K562 (cell line): ENCODE measurements around the gene KLK1. TPM values are rescaled to one million over a fixed set of nuclear protein-coding genes. Genes with fewer than 3 reads are reported as not detected.

ENCODE experiments used
- C11orf30 ChIP-seq: fragments of 450-650 bp; IDR thresholded peaks from 2 replicates; pipeline ENCODE4 v1.6.1; 2016; ENCODE audit warnings: low read depth, mild to moderate bottlenecking
- CBFA2T2 ChIP-seq: fragments of 450-650 bp; conservative IDR thresholded peaks from 2 replicates; pipeline ENCODE4 v1.6.1; 2017; ENCODE audit warnings: mild to moderate bottlenecking
- CBFB ChIP-seq: sonication (generic); formaldehyde crosslinking; IDR thresholded peaks from 2 replicates; pipeline ENCODE4 v1.4.0; 2020; ENCODE audit warnings: mild to moderate bottlenecking, missing genetic modification reagents
- ELF1 ChIP-seq: fragments of 200-800 bp; sonication (Bioruptor generic); IDR thresholded peaks from 2 replicates; pipeline ENCODE4 v1.6.1; 2016; ENCODE audit warnings: missing genetic modification characterization, missing compliant biosample characterization
- HDAC2 ChIP-seq: fragments of 450-650 bp; IDR thresholded peaks from 2 replicates; pipeline ENCODE4 v1.6.1; 2016; ENCODE audit warnings: mild to moderate bottlenecking
- HNRNPH1 ChIP-seq: fragments of 200-400 bp; formaldehyde crosslinking; optimal IDR thresholded peaks from 2 replicates; pipeline ENCODE3; 2017; ENCODE audit warnings: low read depth, mild to moderate bottlenecking, low read length, moderate library complexity
- HNRNPLL ChIP-seq: fragments of 200-400 bp; formaldehyde crosslinking; IDR thresholded peaks from 2 replicates; pipeline ENCODE4 v1.6.1; 2017; ENCODE audit warnings: low read length, low read depth, mild to moderate bottlenecking; ENCODE audit not compliant: poor library complexity, severe bottlenecking
- HOXB6 ChIP-seq: fragments of 250-450 bp; sonication (Bioruptor Pico); IDR thresholded peaks from 2 replicates; pipeline ENCODE4 v1.5.1; 2022; ENCODE audit warnings: mild to moderate bottlenecking, borderline replicate concordance
- LEF1 ChIP-seq: fragments of 450-650 bp; IDR thresholded peaks from 2 replicates; pipeline ENCODE4 v1.6.1; 2016; ENCODE audit warnings: mild to moderate bottlenecking
- MECOM ChIP-seq: fragments of 250-450 bp; sonication (Bioruptor Pico); IDR thresholded peaks from 2 replicates; pipeline ENCODE4 v1.8.0; 2022; ENCODE audit warnings: inconsistent platforms
- MEIS2 ChIP-seq: fragments of 450-650 bp; IDR thresholded peaks from 2 replicates; pipeline ENCODE4 v1.6.1; 2014; ENCODE audit warnings: mild to moderate bottlenecking; ENCODE audit not compliant: partially characterized antibody
- NR4A1 ChIP-seq, 2 experiments: fragments of 250-450 bp in 1 of 2; fragments of 450-650 bp in 1 of 2; sonication (Bioruptor Pico) in 1 of 2; IDR thresholded peaks; 2 replicates each; pipeline versions ENCODE4 v1.4.0 to v1.6.1; 2016 to 2020; ENCODE audit warnings: mild to moderate bottlenecking in 2 of 2, missing compliant biosample characterization in 1 of 2, missing genetic modification characterization in 1 of 2, moderate library complexity in 1 of 2
- PTTG1 ChIP-seq: fragments of 450-650 bp; IDR thresholded peaks from 2 replicates; pipeline ENCODE4 v1.6.1; 2016; ENCODE audit warnings: low read depth, mild to moderate bottlenecking, missing genetic modification characterization, missing compliant biosample characterization
- RBM14 ChIP-seq: fragments of 200-400 bp; formaldehyde crosslinking; IDR thresholded peaks from 2 replicates; pipeline ENCODE4 v1.6.1; 2018; ENCODE audit warnings: low read depth, mild to moderate bottlenecking, low read length, moderate library complexity, borderline replicate concordance; ENCODE audit not compliant: insufficient read depth
- RBM25 ChIP-seq: fragments of 200-400 bp; formaldehyde crosslinking; IDR thresholded peaks from 2 replicates; pipeline ENCODE4 v1.6.1; 2018; ENCODE audit warnings: low read length, low read depth, moderate library complexity; ENCODE audit not compliant: severe bottlenecking
- RFX1 ChIP-seq: fragments of 450-650 bp; IDR thresholded peaks from 2 replicates; pipeline ENCODE4 v1.6.1; 2016; ENCODE audit warnings: mild to moderate bottlenecking, moderate library complexity
- SMARCE1 ChIP-seq: fragments of 450-650 bp; IDR thresholded peaks from 2 replicates; pipeline ENCODE4 v1.7.1; 2016; ENCODE audit warnings: mild to moderate bottlenecking
- SRSF1 ChIP-seq: fragments of 200-400 bp; formaldehyde crosslinking; IDR thresholded peaks from 2 replicates; pipeline ENCODE4 v1.6.1; 2017; ENCODE audit warnings: mild to moderate bottlenecking, low read depth, low read length, moderate library complexity
- TAF1 ChIP-seq: IDR thresholded peaks from 2 replicates; pipeline ENCODE4 v1.6.1; 2011; ENCODE audit warnings: mild to moderate bottlenecking, low read length, moderate library complexity; ENCODE audit not compliant: insufficient read depth, control insufficient read depth, severe bottlenecking; ENCODE audit errors: extremely low read depth
- XRCC5 ChIP-seq: fragments of 200-400 bp; formaldehyde crosslinking; IDR thresholded peaks from 2 replicates; pipeline ENCODE4 v1.6.1; 2017; ENCODE audit warnings: low read depth, mild to moderate bottlenecking, low read length
- ZFP1 ChIP-seq: fragments of 450-650 bp; formaldehyde crosslinking; IDR thresholded peaks from 2 replicates; pipeline ENCODE4 v1.4.0; 2020; ENCODE audit warnings: mild to moderate bottlenecking, mixed read lengths
- ZNF263 ChIP-seq: sonication (generic); formaldehyde crosslinking; IDR thresholded peaks from 2 replicates; pipeline ENCODE4 v1.8.0; 2022; ENCODE audit warnings: mild to moderate bottlenecking, missing genetic modification reagents, borderline replicate concordance
- ZNF561 ChIP-seq: fragments of 450-650 bp; formaldehyde crosslinking; conservative IDR thresholded peaks from 2 replicates; pipeline ENCODE4 v1.4.0; 2020; ENCODE audit warnings: mild to moderate bottlenecking, moderate library complexity
- ZSCAN32 ChIP-seq: fragments of 450-650 bp; formaldehyde crosslinking; IDR thresholded peaks from 2 replicates; pipeline ENCODE4 v1.4.0; 2020; ENCODE audit warnings: mild to moderate bottlenecking, moderate library complexity
- polyA plus RNA-seq, 8 experiments: library from polyadenylated mRNA; depleted of rRNA in 4 of 8; stranded (reverse) in 5 of 8; unstranded in 3 of 8; fragments of >200 nt; fragmentation: Nextera tagmentation in 2 of 8; fragmentation: Illumina TruSeq in 1 of 8; extraction: Ambion mirVana in 2 of 8; extraction: Trizol in 1 of 8; gene quantifications; 2 replicates each; pipeline versions ENCODE4 v1.2.1 to v1.2.3, GENCODE V29; 2011 to 2014; ENCODE audit warnings: inconsistent platforms in 1 of 8, missing spikeins in 1 of 8
- total RNA-seq, 7 experiments: library from RNA; depleted of rRNA in 6 of 7; stranded (reverse); fragments of >200 nt in 6 of 7; fragmentation: Illumina TruSeq in 2 of 7; extraction: Trizol in 2 of 7; gene quantifications; 2 replicates each; pipeline versions ENCODE4 v1.2.1 to v1.2.3, GENCODE V29; 2011 to 2021; ENCODE audit warnings: low replicate concordance in 1 of 7
- TF ChIP-seq, protein P1 (sequence below): sonication (generic); formaldehyde crosslinking; IDR thresholded peaks from 2 replicates; pipeline ENCODE4 v1.8.0; 2023; ENCODE audit warnings: mild to moderate bottlenecking, missing genetic modification reagents
- TF ChIP-seq, protein P2 (sequence below): IDR thresholded peaks from 3 replicates; pipeline ENCODE4 v1.6.1; 2011; ENCODE audit warnings: borderline replicate concordance, mild to moderate bottlenecking; ENCODE audit not compliant: insufficient read length, insufficient read depth
- TF ChIP-seq, protein P3 (sequence below): conservative IDR thresholded peaks from 2 replicates; pipeline ENCODE4 v1.6.1; 2011; ENCODE audit warnings: low read depth, mild to moderate bottlenecking, low read length; ENCODE audit not compliant: control insufficient read depth

Gene KLK1
- total and polyA plus RNA-seq, 9 of the 15 experiments (the other 6 are each of a cell fraction or from before 2014, with no cell fraction given): 0.87 to 15.4 (median 9.1) TPM

DNA sequence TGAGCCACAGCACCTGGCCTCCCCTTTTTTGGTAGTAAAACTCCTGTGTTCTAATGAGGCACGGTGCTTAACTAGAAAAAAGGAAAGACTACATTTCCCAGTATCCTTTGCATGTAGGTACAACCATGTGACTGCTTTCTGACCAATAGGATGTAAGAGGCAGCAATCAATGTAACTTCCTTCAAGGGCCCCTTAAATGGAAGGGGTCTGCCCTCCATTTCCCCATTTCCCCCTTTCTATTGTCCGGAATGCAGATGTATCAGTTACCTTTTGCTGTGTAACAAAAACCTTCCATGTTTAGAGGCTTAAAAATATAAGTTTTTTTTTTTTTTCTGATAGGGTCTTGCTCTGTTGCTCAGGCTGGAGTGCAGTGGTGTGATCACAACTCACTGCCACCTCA lies 51.1 kb downstream of the KLK1 start (continued):
- TF ChIP-seq PTTG1 (no peak), ZNF561 (CRISPR knock-in tag) (no peak), RFX1 (no peak), LEF1 (no peak), MEIS2 (no peak), NR4A1 (CRISPR knock-in tag; IDR thresholded peaks at IDR 0.05) (no peak), NR4A1 (tag; IDR thresholded peaks at IDR 0.05) (no peak), RBM14 (no peak), SMARCE1 (no peak), HDAC2 (no peak), ZNF263 (CRISPR knock-in tag) (no peak), TAF1 (no peak), HNRNPLL (no peak), ZFP1 (no peak), RBM25 (peak; percentile 90), CBFB (CRISPR knock-in tag) (no peak), MECOM (CRISPR knock-in tag) (no peak), HOXB6 (CRISPR knock-in tag) (no peak), XRCC5 (no peak), CBFA2T2 (0 out of 2 replicates have a peak, but pooled peaks have one; percentile 33), SRSF1 (no peak), C11orf30 (no peak), ZSCAN32 (CRISPR knock-in tag) (no peak), HNRNPH1 (no peak), ELF1 (tag) (0 out of 2 replicates have a peak, but pooled peaks have one; percentile 24)
- TF ChIP-seq, protein P1, sequence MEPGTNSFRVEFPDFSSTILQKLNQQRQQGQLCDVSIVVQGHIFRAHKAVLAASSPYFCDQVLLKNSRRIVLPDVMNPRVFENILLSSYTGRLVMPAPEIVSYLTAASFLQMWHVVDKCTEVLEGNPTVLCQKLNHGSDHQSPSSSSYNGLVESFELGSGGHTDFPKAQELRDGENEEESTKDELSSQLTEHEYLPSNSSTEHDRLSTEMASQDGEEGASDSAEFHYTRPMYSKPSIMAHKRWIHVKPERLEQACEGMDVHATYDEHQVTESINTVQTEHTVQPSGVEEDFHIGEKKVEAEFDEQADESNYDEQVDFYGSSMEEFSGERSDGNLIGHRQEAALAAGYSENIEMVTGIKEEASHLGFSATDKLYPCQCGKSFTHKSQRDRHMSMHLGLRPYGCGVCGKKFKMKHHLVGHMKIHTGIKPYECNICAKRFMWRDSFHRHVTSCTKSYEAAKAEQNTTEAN (CRISPR knock-in tag): no peak
- TF ChIP-seq, protein P2, sequence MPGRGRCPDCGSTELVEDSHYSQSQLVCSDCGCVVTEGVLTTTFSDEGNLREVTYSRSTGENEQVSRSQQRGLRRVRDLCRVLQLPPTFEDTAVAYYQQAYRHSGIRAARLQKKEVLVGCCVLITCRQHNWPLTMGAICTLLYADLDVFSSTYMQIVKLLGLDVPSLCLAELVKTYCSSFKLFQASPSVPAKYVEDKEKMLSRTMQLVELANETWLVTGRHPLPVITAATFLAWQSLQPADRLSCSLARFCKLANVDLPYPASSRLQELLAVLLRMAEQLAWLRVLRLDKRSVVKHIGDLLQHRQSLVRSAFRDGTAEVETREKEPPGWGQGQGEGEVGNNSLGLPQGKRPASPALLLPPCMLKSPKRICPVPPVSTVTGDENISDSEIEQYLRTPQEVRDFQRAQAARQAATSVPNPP: no peak
- TF ChIP-seq, protein P3, sequence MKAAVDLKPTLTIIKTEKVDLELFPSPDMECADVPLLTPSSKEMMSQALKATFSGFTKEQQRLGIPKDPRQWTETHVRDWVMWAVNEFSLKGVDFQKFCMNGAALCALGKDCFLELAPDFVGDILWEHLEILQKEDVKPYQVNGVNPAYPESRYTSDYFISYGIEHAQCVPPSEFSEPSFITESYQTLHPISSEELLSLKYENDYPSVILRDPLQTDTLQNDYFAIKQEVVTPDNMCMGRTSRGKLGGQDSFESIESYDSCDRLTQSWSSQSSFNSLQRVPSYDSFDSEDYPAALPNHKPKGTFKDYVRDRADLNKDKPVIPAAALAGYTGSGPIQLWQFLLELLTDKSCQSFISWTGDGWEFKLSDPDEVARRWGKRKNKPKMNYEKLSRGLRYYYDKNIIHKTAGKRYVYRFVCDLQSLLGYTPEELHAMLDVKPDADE: no peak
